OCI-LY7 (cell line): ENCODE results near the gene CAMK2B. TPM values are rescaled to one million over a fixed set of nuclear protein-coding genes. Genes with fewer than 3 reads are reported as not detected.

Experiments
- BruUV-seq: library from RNA; stranded (reverse); fragments of 400-500 nt; replicated peaks from 2 replicates; lab custom pipeline; 2021; lab: Mats Ljungman, UMichigan
- CTCF ChIA-PET: fragments of 300-600 bp; sonication (Branson Sonifier 250); formaldehyde crosslinking; loops from one replicate; lab custom pipeline; 2022; ENCODE audit warnings: antibody characterized with exemption; ENCODE audit not compliant: unreplicated experiment; lab: Charles Lee
- POLR2A ChIA-PET: fragments of 300-600 bp; sonication (Branson Sonifier 250); formaldehyde crosslinking; loops from one replicate; lab custom pipeline; 2022; ENCODE audit warnings: antibody characterized with exemption; lab: Charles Lee
- DNase-seq: peaks from one replicate; pipeline ENCODE4 v3.0.0-alpha.2; 2015; ENCODE audit warnings: low spot score
- H2AFZ ChIP-seq: fragments of 200-600 bp; sonication (generic), shearing (Covaris generic); 2 replicates; pipeline ENCODE4 v1.6.1; 2014; ENCODE audit warnings: mild to moderate bottlenecking, antibody characterized with exemption, low read length, moderate library complexity
- H3K27ac ChIP-seq: fragments of 200-600 bp; sonication (generic); 2 replicates; pipeline ENCODE4 v1.5.1; 2014; ENCODE audit warnings: mixed run types, low read depth, mild to moderate bottlenecking, moderate library complexity, low read length, inconsistent platforms; ENCODE audit not compliant: poor library complexity, severe bottlenecking
- H3K36me3 ChIP-seq: fragments of 200-600 bp; sonication (generic); 2 replicates; pipeline ENCODE4 v1.6.1; 2014; ENCODE audit warnings: mild to moderate bottlenecking, antibody characterized with exemption, low read length, moderate library complexity, mixed read lengths; ENCODE audit not compliant: insufficient read depth
- H3K4me1 ChIP-seq: fragments of 200-600 bp; sonication (generic); 2 replicates; pipeline ENCODE4 v1.5.1; 2014; ENCODE audit warnings: mild to moderate bottlenecking, low read length; ENCODE audit not compliant: insufficient read depth, poor library complexity, severe bottlenecking
- H3K4me2 ChIP-seq: fragments of 200-600 bp; sonication (generic); 2 replicates; pipeline ENCODE4 v1.6.1; 2014; ENCODE audit warnings: mild to moderate bottlenecking, low read length
- H3K4me3 ChIP-seq: fragments of 200-600 bp; sonication (generic); 2 replicates; pipeline ENCODE4 v1.5.1; 2014; ENCODE audit warnings: mild to moderate bottlenecking, low read depth, low read length; ENCODE audit not compliant: poor library complexity, severe bottlenecking
- H3K79me2 ChIP-seq: fragments of 200-600 bp; sonication (generic); 2 replicates; pipeline ENCODE4 v1.6.1; 2016; ENCODE audit warnings: low read depth, mild to moderate bottlenecking, low read length, moderate library complexity, mixed read lengths; ENCODE audit not compliant: insufficient read depth
- H3K9me2 ChIP-seq: fragments of 200-600 bp; sonication (generic); 2 replicates; pipeline ENCODE4 v1.6.1; 2016; ENCODE audit warnings: mild to moderate bottlenecking, low read length, mixed read lengths; ENCODE audit not compliant: insufficient read depth
- H3K9me3 ChIP-seq: fragments of 200-600 bp; sonication (generic); 2 replicates; pipeline ENCODE4 v1.6.1; 2014; ENCODE audit warnings: mild to moderate bottlenecking, mixed run types, low read length, mixed read lengths
- H4K20me1 ChIP-seq: fragments of 200-600 bp; sonication (generic); 2 replicates; pipeline ENCODE4 v1.6.1; 2014; ENCODE audit warnings: mild to moderate bottlenecking, antibody characterized with exemption, low read length, moderate library complexity, mixed read lengths; ENCODE audit not compliant: insufficient read depth
- EZH2phosphoT487 ChIP-seq: fragments of 200-600 bp; sonication (generic); IDR thresholded peaks from 2 replicates; pipeline ENCODE4 v1.6.1; 2018; ENCODE audit warnings: low read depth, borderline replicate concordance, mild to moderate bottlenecking, mixed run types, antibody characterized with exemption, low read length, moderate library complexity, mixed read lengths
- intact Hi-C: fragments of 100-400 bp; cut with micrococcal nuclease; formaldehyde crosslinking; loops from one replicate; pipeline ENCODE4 v1.10.0; 2022; ENCODE audit not compliant: unreplicated experiment
- total RNA-seq, 2 experiments: library from RNA; depleted of rRNA in 1 of 2; stranded (reverse); fragments of >200 nt in 1 of 2; shearing (Covaris generic) in 1 of 2; gene quantifications; 2 replicates each; pipeline ENCODE4 v1.2.3, GENCODE V29; 2014 to 2022
- TF ChIP-seq, protein P1 (sequence below): fragments of 200-600 bp; sonication (generic); conservative IDR thresholded peaks from 2 replicates; pipeline ENCODE4 v1.5.1; 2014; ENCODE audit warnings: mild to moderate bottlenecking, antibody characterized with exemption, low read length, moderate library complexity, mixed read lengths

CAMK2B gene
- total RNA-seq, 2 experiments from 2014 or later = 0.66 to 1.1 TPM

DNA sequence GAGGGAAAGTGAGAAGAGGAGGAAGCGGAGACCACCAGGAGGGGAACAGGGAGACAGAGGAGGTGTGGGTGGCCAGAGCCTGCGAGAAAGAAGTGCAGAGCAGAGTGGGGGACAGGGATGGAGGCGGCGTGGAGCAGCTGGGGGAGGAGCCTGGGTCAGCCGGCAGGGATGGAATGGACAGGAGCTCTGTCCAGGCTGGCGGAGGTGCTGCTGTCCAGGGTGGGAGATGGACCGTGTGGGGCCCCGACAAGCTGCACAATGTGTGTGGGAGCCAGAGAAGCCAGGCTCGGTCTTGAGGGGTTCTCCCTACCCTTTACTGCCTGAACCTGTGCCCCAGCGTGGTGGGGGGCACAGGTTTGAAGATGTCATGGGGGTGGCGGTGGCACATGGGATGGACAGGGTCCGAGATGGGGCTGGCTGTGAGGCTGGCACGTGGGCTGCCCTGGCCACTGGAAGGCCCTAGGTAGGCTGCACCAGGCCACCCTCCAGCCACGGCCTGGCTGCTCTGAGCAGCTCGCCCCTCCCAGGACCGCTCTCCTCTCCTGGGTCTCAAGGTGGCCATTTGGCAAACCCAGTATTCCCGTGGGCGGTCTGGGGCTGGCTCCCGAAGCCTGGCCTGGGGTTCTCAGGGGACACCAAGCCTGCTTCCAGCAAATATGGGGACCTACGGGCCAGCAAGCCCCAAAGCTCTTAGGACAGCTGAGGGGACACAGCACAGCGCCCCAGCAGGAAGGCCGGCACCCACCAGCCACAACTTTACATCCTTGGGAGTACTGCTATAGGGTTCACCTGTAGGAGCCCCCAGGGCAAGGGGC lies 92.3 kb downstream of the CAMK2B start:
- Histone ChIP-seq H3K79me2 (no peaks in the 10 kb centered on the region), H3K4me3 (no peak overlapping the region), H2AFZ (no peak overlapping the region), H4K20me1 (no peaks in the 10 kb centered on the region), H3K4me2 (no peak overlapping the region), H3K4me1 (no peaks in the 10 kb centered on the region), H3K9me2 (no peaks in the 10 kb centered on the region), H3K9me3 (no peaks in the 10 kb centered on the region), H3K36me3 (no peaks in the 10 kb centered on the region), H3K27ac (no peak overlapping the region)
- ChIA-PET CTCF (no interaction called here), POLR2A (interaction anchor here (0.6 kb wide), 1 partner anchor 503 kb away, joined by 3 read pairs; no protein-coding TSS in a partner anchor)
- TF ChIP-seq, protein P1, sequence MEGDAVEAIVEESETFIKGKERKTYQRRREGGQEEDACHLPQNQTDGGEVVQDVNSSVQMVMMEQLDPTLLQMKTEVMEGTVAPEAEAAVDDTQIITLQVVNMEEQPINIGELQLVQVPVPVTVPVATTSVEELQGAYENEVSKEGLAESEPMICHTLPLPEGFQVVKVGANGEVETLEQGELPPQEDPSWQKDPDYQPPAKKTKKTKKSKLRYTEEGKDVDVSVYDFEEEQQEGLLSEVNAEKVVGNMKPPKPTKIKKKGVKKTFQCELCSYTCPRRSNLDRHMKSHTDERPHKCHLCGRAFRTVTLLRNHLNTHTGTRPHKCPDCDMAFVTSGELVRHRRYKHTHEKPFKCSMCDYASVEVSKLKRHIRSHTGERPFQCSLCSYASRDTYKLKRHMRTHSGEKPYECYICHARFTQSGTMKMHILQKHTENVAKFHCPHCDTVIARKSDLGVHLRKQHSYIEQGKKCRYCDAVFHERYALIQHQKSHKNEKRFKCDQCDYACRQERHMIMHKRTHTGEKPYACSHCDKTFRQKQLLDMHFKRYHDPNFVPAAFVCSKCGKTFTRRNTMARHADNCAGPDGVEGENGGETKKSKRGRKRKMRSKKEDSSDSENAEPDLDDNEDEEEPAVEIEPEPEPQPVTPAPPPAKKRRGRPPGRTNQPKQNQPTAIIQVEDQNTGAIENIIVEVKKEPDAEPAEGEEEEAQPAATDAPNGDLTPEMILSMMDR = 0 out of 2 replicates have a peak, but pooled peaks have one; percentile 13
- no peak for TF ChIP-seq EZH2phosphoT487
- BruUV-seq = no TSS peak
- intact Hi-C loops = no loop called here
- no peak for DNase-seq

DNA sequence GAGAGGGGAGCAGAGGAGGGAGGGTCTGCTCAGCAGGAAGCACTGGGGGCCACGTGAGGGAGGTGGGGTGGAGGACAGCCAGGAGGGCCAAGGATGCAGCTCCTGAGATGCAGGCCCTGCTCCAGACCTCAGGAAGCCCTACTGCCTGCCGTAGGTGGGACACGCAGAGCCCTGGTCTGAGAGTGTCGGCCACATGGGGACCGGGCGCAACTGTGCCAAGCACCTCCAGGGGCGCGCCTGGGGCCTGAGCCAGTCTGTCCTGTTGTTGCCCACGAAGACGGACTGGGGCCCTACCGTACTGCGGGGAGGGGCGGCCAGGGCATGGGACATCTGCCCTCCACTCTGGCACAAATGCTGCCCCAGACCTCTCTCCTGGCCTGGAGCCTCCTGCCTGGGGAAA lies 93.0 kb downstream of the CAMK2B start:
- CTCF ChIA-PET = no interaction called here
- DNase-seq = no peak
- no TSS peak for BruUV-seq
- Histone ChIP-seq H3K9me3 (no peaks in the 10 kb centered on the region), H3K9me2 (no peaks in the 10 kb centered on the region), H3K27ac (no peak overlapping the region), H3K36me3 (no peaks in the 10 kb centered on the region), H3K79me2 (no peaks in the 10 kb centered on the region), H3K4me1 (no peaks in the 10 kb centered on the region), H4K20me1 (no peaks in the 10 kb centered on the region), H3K4me3 (no peak overlapping the region), H3K4me2 (no peak overlapping the region), H2AFZ (no peak overlapping the region)
- intact Hi-C loops = no loop called here
- POLR2A ChIA-PET = interaction anchor here (0.6 to 1.0 kb wide), 3 partner anchors 8 to 503 kb away, joined by 3 read pairs; no protein-coding TSS in a partner anchor
- TF ChIP-seq EZH2phosphoT487 = no peak

DNA sequence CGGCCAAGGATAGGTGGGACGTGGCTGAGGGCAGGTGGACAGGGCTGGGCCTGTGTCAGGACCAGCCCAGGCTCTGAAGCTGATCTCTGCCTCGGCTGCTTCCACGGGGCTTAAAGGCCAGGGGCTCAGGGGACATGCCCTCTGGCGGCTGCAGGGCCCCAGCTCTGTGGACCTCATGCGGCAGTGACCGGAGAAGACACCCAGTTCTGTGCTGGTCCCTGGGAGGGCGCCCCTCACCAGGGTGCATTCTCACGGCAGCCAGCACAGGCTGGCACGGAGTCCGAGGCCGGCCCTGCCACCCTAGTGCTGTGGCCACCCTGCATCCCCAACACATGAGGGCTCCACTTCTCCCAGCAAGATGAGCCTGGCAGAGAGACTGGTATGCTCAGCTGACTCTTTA lies 94.3 kb downstream of the CAMK2B start:
- CTCF ChIA-PET = interaction anchor here (1.2 kb wide), 1 partner anchor 10 kb away, joined by 4 read pairs; no protein-coding TSS in a partner anchor
- POLR2A ChIA-PET = no interaction called here
- Histone ChIP-seq H3K4me3 (no peak overlapping the region), H3K9me3 (no peaks in the 10 kb centered on the region), H3K27ac (no peak overlapping the region), H3K36me3 (no peaks in the 10 kb centered on the region), H3K4me1 (no peaks in the 10 kb centered on the region), H3K9me2 (no peaks in the 10 kb centered on the region), H2AFZ (no peak overlapping the region), H3K4me2 (no peak overlapping the region), H4K20me1 (no peaks in the 10 kb centered on the region), H3K79me2 (no peaks in the 10 kb centered on the region)
- no peak for TF ChIP-seq EZH2phosphoT487
- TF ChIP-seq, protein P1 = no peak
- no TSS peak for BruUV-seq
- DNase-seq = no peak
- intact Hi-C loops = no loop called here
